Fibroblast of skin of scalp (primary cell): ENCODE measurements around the gene AGRN.

Experiments
- DNase-seq: peaks from one replicate; pipeline ENCODE4 v3.0.0-alpha.2; 2013

The AGRN gene

GRCh38 chr1:1039145-1039910 is 19.4 kb downstream of the AGRN start:
- DNase-seq: no peak

GRCh38 chr1:1040004-1040991 is 20.4 kb downstream of the AGRN start:
- DNase-seq: peak; percentile 86

GRCh38 chr1:1041092-1041523 is 21.2 kb downstream of the AGRN start:
- no peak for DNase-seq

- DNase-seq: no peak
These were observed 22.0 kb downstream of the AGRN start for GRCh38 chr1:1041873-1042272.

GRCh38 chr1:1042835-1043234 is 22.9 kb downstream of the AGRN start:
- no peak for DNase-seq

GRCh38 chr1:1043411-1043810 is 23.5 kb downstream of the AGRN start:
- no peak for DNase-seq

GRCh38 chr1:1043921-1044320 is 24.0 kb downstream of the AGRN start:
- DNase-seq: no peak

GRCh38 chr1:1044455-1045078 is 24.6 kb downstream of the AGRN start:
- no peak for DNase-seq

GRCh38 chr1:1045129-1045528 is 25.2 kb downstream of the AGRN start:
- no peak for DNase-seq

- DNase-seq: no peak
These were observed 26.3 kb downstream of the AGRN start for GRCh38 chr1:1046243-1046642.

- DNase-seq: no peak
These were observed 26.8 kb downstream of the AGRN start for GRCh38 chr1:1046767-1047166.

GRCh38 chr1:1047407-1047806 is 27.5 kb downstream of the AGRN start:
- no peak for DNase-seq

- DNase-seq: no peak
These were observed 28.0 kb downstream of the AGRN start for GRCh38 chr1:1047963-1048362.

- no peak for DNase-seq
These were observed 28.8 kb downstream of the AGRN start for GRCh38 chr1:1048765-1049164.

GRCh38 chr1:1049318-1050165 is 29.6 kb downstream of the AGRN start:
- DNase-seq: no peak

GRCh38 chr1:1050577-1051052 is 30.7 kb downstream of the AGRN start:
- DNase-seq: no peak

GRCh38 chr1:1051127-1051810 is 31.3 kb downstream of the AGRN start:
- DNase-seq: no peak

GRCh38 chr1:1052003-1052840 is 32.3 kb downstream of the AGRN start:
- no peak for DNase-seq

- DNase-seq: no peak
These were observed 33.1 kb downstream of the AGRN start for GRCh38 chr1:1053022-1053421.

- DNase-seq: no peak
These were observed 33.8 kb downstream of the AGRN start for GRCh38 chr1:1053682-1054081.
